ENCODE data around the gene SLIT1.

- TF ChIP-seq CTCF (conservative IDR thresholded peaks at IDR 0.05; ENCODE audit: low read length) (no peak), EZH2phosphoT487 (IDR thresholded peaks at IDR 0.05; ENCODE audit: borderline replicate concordance, low read depth, low read length) (no peak)
These were observed 82.3 kb downstream of the SLIT1 start for GRCh38 chr10:97103316-97104080.
